ENCODE data around the gene DGKG.
A peak's percentile ranks its signal among the peaks of the same experiment; 100 is the strongest.

Gene DGKG

DNA sequence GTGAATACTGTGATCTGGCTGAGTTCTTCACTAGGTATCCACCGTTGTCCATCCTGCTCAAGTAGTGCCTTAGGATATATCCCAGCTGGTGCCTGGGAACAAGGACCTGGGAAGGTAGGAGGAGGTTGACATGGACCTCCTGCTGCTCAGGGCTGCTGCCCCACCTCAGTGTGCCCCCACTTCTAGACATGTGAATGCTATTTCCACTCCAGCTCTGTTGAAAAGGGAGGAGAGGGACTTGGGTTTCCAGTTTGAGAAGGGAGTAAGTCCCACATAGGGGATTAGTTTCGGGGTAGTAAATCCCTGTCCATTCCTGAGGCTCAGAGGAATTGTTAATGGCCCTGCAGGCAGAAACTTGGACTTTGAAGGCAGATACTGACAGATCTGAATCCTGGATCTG lies 220.2 kb downstream of the DGKG start:
- Histone ChIP-seq H3K4me3 (ENCODE audit: low read depth, low read length) (no peak overlapping the region), H3K9me3 (ENCODE audit: severe bottlenecking) (no peaks in the 10 kb centered on the region), H3K27me3 (ENCODE audit: insufficient read depth, low read depth, severe bottlenecking) (no peaks in the 10 kb centered on the region), H3K27ac (no peak overlapping the region), H3K36me3 (no peaks in the 10 kb centered on the region)
- peak; percentile 13 for DNase-seq
- TF ChIP-seq, protein P1, sequence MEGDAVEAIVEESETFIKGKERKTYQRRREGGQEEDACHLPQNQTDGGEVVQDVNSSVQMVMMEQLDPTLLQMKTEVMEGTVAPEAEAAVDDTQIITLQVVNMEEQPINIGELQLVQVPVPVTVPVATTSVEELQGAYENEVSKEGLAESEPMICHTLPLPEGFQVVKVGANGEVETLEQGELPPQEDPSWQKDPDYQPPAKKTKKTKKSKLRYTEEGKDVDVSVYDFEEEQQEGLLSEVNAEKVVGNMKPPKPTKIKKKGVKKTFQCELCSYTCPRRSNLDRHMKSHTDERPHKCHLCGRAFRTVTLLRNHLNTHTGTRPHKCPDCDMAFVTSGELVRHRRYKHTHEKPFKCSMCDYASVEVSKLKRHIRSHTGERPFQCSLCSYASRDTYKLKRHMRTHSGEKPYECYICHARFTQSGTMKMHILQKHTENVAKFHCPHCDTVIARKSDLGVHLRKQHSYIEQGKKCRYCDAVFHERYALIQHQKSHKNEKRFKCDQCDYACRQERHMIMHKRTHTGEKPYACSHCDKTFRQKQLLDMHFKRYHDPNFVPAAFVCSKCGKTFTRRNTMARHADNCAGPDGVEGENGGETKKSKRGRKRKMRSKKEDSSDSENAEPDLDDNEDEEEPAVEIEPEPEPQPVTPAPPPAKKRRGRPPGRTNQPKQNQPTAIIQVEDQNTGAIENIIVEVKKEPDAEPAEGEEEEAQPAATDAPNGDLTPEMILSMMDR (IDR thresholded peaks at IDR 0.05; ENCODE audit: low read depth, low read length): no peak

DNA sequence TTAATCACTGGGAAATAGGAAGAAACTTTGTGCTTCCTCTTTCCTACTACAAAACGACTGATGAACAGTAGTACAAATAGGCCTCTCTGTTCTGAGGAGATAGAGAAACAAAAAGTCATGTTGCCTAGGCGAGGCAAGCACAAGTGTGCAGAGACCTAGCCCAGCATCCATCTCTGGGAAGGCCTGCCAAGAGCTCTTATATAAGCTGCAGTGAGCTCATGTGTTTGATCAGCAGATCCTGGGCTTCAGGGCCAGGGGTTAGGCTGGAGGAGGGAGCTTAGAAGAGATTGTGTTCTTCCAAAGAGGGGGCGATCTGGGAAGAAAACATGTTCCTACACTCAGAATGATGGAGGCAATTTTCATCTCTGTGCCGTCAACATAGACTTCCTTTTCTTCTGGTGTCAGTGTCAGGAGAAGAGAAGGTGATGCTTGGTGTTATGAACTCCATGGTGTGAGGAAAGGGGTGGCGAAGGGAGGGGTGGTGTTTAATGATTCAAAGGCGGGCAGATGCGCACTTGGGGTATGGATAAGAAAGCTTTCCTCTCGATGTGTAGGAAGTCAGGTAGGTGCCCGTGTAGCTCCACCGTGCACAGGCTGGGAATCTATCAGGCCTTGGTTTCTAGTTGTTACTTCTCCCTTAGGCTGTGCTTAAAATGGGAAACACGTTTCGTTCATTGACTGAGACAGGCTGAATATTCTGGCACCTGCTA lies 223.6 kb downstream of the DGKG start:
- no peak overlapping the region for H3K4me3 ChIP-seq (ENCODE audit: low read depth, low read length)
- no peak for DNase-seq
- TF ChIP-seq, protein P1 (IDR thresholded peaks at IDR 0.05; ENCODE audit: low read depth, low read length): no peak
- H3K9me3 ChIP-seq (ENCODE audit: severe bottlenecking): no peaks in the 10 kb centered on the region
- no peak overlapping the region for H3K27ac ChIP-seq
- no peaks in the 10 kb centered on the region for H3K27me3 ChIP-seq (ENCODE audit: insufficient read depth, low read depth, severe bottlenecking)
- H3K36me3 ChIP-seq: no peaks in the 10 kb centered on the region

DNA sequence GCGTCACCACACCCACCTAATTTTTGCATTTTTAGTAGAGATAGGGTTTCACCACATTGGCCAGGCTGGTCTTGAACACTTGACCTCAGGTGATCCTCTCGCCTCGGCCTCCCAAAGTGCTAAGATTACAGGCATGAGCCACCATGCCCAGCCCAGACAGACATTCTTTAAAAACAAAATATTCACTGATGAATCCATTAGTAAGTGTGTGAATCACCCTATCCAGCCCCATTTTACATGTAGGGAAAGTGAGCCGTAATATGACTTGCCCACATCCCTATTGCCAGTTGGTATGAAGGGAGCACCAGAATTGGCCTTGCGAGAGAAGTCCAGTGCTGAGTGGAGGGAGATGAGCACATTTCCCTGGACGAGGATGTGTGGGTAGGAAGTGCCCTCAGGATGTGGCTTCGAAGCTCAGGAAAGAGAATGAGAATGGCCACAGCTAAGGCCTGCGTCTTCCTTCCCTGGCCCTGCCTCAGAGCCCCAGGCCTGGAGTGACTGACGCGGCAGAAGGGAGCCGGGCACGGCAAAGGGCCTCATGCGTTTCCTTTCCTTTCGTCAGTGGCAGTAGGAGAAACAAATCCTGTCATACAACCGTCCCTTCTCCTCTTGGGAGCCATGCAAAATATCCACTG lies 224.9 kb downstream of the DGKG start:
- Histone ChIP-seq H3K27me3 (ENCODE audit: insufficient read depth, low read depth, severe bottlenecking) (no peaks in the 10 kb centered on the region), H3K9me3 (ENCODE audit: severe bottlenecking) (no peaks in the 10 kb centered on the region), H3K27ac (peak overlapping the region; percentile 85), H3K4me3 (ENCODE audit: low read depth, low read length) (no peak overlapping the region), H3K36me3 (no peaks in the 10 kb centered on the region)
- no peak for DNase-seq
- TF ChIP-seq, protein P1 (IDR thresholded peaks at IDR 0.05; ENCODE audit: low read depth, low read length): no peak

DNA sequence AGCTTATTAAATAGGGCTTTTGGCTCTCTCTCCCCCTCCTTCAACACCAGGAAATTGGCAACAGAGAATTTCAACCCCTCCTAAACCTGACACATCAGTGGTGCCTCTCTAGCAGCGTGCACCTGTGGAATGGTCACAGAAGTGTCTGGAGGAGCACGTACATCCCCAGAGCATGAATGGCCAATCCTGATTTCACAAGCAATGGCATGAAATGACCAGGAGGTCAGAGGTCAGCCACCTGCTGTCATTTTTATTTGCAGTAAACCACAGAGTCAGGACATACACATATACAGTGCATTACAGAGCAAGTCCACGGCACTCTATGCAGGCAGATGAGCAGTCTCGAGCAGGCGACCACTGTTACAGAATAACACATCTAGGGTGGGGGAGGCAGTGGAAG lies 228.1 kb downstream of the DGKG start:
- Histone ChIP-seq H3K4me3 (ENCODE audit: low read depth, low read length) (no peak overlapping the region), H3K36me3 (no peaks in the 10 kb centered on the region), H3K27me3 (ENCODE audit: insufficient read depth, low read depth, severe bottlenecking) (no peaks in the 10 kb centered on the region), H3K27ac (no peak overlapping the region), H3K9me3 (ENCODE audit: severe bottlenecking) (no peaks in the 10 kb centered on the region)
- DNase-seq: no peak
- TF ChIP-seq, protein P1 (IDR thresholded peaks at IDR 0.05; ENCODE audit: low read depth, low read length): no peak

DNA sequence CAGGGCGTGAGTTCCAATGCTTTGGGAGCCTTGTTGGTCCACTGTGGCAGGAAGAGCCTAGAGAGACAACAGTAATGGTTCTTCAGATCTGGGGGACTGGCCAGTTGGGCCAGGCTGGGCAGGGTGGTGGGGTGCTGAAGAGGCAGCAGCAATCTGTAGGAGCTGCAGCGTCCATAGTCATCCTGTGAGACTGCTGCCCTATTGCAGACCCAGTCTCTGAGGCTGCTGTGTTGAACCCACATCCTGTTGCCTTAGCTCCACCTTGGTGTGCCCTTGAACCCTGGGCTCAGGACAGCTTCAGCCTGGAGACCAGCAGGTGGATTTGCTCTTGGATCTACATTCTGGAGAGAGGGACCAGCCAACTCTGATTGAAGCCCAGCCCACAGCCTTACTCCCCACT lies 229.5 kb downstream of the DGKG start:
- no peak overlapping the region for H3K4me3 ChIP-seq (ENCODE audit: low read depth, low read length)
- TF ChIP-seq, protein P1 (IDR thresholded peaks at IDR 0.05; ENCODE audit: low read depth, low read length): no peak
- H3K27me3 ChIP-seq (ENCODE audit: insufficient read depth, low read depth, severe bottlenecking): no peaks in the 10 kb centered on the region
- H3K9me3 ChIP-seq (ENCODE audit: severe bottlenecking): no peaks in the 10 kb centered on the region
- H3K36me3 ChIP-seq: no peaks in the 10 kb centered on the region
- no peak overlapping the region for H3K27ac ChIP-seq
- DNase-seq: no peak
